Right forelimb (tissue), 1 donor: Measurements from ENCODE around the gene MIPOL1.

ENCODE experiments used
- DNase-seq: peaks from one replicate; pipeline ENCODE4 v3.0.0-alpha.2; 2018

The MIPOL1 gene

DNA sequence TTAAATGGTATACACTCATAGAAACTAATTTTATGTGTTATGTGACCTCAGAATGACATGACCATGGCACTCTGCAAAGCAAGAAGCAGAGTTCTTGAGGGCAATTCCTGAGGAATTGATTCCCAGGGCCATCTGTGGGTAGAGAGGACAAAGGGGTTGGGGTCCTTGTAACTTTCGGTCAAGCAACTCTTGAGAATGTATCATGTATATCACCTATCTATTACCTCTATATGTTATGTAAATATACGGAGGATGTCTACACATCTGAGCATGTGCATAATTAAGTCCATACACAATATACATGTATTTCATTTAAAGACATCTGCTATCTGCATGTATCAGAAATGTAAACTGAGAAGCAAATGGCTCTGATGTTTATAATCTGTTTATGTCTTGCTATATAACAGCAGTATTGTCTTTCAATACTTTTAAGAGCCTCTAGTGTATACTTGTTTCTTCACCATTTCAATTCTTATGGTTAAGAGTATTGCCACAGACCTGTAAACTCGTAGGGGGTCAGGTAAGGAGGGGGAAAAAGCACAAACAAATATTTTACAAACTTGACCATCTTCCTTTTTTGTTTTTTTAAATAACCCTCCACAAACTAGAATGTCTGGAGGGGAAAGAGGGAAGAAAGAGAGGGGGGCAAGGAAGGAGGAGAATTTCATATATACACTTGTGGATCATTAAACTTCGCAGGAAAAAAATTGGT is 392.8 kb downstream of the MIPOL1 start:
- no peak for DNase-seq

- DNase-seq = no peak
Observed at GRCh38 chr14:37591311-37591940, 393.7 kb downstream of the MIPOL1 start.

DNA sequence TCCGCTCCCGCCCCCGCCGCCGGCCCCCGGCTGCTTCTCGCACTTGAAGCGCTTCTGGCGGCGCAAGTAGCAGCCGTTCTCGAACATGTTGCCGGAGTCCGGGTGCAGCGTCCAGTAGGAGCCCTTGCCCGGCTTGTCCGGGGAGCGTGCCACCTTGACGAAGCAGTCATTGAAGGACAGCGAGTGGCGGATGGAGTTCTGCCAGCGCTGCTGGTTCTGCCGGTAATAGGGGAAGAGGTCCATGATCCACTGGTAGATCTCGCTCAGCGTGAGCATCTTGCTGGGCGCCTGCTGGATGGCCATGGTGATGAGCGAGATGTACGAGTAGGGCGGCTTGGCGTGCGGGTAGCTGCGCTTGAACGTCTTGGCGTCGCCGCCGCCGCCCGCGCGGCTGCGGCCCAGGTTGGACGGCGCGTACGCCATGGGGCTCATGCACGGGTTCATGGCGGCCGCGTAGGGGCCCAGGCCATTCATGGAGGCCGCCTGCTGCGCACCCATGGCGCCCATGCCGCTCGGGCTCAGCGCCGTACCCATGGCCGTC is 394.3 kb downstream of the MIPOL1 start:
- no peak for DNase-seq

- no peak for DNase-seq
Observed at GRCh38 chr14:37592482-37593408, 395.0 kb downstream of the MIPOL1 start.

- DNase-seq = no peak
Observed at GRCh38 chr14:37593511-37594237, 395.9 kb downstream of the MIPOL1 start.

DNA sequence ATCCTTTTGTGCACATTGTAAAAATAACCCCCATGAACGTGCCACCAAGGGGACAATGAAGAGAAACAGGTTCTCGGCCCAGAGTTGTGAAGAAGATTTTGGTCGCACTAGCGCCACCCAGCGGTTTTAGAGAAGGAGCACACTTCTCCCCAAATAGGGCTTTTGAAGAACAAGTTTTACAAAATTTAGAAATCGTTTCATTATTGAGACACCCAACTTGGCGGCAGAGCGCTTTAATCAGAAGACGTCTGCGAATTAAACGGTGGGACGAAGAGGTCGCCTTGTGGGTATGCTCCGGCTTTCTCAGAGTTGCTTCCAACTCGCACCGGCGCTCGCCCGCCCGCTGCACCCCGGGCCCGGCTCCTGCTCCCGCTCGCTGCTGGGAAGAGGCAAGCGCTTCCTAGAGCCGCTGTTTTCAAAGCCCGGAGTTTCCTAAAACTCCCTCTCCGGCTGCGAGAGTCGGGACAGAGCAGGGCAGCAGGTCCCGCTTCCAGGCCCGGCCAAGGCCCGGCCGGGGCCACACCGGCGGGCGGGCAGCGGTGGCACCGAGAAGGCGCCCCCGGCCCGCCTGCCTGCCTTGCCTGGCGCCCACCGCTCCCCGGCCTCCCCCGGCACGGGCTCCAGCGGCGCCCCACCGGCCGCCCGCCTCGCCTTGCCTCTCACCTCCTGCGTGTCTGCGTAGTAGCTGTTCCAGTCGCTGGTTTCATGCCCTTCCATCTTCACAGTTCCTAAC is 396.7 kb downstream of the MIPOL1 start:
- peak; percentile 77 for DNase-seq

- DNase-seq = no peak
Observed at GRCh38 chr14:37594971-37595808, 397.5 kb downstream of the MIPOL1 start, which contains the start of the genes FOXA1 and TTC6. FOXA1 (minus strand) TSS chr14:37595249; CDS start chr14:37594972, 277 bp downstream. TTC6 (plus strand) TSS chr14:37595629; CDS start chr14:37622065, 26,436 bp downstream.

DNA sequence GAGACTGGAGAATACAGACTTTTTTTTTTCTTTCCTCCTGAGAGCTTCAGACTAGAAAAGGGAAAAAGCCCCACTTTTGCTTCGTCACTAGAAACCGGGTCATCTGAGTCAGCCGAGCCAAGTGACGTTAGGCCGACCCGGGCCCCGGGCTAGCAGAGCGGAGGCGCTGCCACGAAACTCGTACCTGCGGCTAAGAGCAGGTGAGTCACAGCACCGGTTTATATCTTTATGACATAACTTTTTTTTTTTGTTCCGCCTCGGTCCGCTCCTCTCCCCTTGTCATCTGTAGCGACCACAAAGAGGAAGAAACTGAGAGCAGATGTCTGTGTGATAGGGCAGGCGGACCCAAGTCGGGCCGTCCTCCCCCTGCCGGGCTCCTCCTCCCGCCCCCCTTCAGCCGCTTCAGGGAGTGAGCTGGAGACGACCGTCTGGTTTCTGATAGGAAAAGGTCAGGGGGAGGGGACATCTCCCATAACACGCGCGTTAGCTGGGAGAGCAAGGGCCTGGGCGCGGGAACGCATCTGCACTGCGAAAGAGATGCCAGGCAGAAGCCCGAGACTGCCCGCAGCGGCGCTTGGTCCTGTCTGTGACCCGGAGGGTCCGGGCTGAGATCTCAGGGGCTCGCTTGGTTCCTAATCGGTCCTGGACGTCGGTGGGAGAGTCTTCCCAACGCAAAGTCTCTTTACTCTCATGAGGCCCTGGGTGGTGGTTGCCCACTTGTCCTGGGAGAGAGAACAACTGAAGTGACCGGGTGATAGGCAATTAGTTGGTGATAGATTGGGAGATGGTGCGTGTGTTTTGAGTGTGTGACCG is 398.3 kb downstream of the MIPOL1 start:
- no peak for DNase-seq

DNA sequence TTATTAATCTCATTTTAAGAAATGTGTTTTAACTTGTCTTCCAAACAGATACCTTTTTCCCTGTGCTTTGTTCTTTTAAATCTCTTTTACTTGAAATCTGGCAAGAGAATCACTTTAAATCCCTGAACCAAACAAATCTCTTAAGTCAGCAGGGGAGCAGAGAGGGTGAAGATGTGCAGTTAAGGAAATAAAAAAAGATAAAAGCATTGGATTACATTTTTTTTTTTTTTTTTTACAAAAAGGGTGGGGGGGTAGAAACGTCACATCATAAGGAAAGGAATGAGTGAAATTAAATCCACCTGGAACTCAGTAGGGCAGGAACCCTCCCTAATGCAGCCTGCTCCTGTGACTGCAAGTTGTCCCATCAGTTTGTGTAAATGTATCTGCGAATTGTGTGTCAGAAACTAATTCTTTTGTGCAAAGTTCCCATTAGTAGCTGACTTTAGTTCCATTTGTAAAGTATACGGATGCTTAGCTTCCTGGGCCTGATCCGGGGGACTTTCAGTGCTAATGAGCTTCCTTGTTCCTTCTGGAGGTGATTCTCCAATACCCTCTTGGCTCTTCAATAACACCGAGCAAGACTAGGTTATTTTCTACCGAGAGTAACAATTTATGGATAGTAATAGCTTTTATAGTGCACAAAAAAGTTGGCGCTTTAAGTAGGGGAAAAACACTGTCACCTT is 399.2 kb downstream of the MIPOL1 start:
- no peak for DNase-seq

- DNase-seq = no peak
Observed at GRCh38 chr14:37597538-37597913, 399.8 kb downstream of the MIPOL1 start.

DNA sequence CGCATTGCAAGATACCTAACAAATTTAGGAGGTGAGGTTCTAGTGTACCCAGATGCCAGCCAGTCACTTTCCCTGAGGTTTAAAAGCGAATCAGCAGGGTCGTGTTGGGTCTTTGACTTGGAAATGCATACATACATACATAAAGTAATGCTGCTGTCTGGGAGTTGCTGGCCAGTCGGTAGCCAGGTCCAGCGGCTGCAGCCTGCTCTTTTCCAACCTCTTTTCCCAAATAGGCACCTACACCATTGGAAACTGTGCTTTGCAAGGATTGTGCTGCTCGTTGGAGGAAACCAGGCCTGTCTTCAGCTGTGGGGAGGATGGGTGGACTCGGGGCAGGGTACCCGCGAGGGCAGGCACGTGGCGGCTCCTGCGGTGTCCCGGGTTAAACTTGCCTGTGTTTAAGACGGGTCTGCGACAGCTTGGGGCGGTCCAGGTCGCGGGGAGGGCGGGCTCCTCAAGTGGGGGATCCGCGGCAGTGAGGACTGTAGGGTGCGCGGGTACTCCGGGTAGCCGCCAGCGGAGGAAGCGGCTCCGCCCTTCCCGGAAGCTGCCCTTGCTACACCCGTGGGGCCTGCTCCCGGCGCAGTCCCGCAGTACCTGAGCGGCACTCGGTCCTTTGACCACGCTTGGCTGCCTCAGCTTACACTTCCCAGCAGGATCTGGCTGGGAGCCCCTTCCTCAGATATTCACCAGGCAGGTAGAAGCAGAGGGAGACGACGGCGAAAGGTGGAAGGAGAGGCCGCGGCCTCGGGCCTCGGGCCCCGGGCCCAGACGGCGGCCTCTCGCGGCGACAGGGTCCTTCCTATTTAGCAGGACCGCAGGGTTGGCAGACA is 400.4 kb downstream of the MIPOL1 start:
- no peak for DNase-seq

DNA sequence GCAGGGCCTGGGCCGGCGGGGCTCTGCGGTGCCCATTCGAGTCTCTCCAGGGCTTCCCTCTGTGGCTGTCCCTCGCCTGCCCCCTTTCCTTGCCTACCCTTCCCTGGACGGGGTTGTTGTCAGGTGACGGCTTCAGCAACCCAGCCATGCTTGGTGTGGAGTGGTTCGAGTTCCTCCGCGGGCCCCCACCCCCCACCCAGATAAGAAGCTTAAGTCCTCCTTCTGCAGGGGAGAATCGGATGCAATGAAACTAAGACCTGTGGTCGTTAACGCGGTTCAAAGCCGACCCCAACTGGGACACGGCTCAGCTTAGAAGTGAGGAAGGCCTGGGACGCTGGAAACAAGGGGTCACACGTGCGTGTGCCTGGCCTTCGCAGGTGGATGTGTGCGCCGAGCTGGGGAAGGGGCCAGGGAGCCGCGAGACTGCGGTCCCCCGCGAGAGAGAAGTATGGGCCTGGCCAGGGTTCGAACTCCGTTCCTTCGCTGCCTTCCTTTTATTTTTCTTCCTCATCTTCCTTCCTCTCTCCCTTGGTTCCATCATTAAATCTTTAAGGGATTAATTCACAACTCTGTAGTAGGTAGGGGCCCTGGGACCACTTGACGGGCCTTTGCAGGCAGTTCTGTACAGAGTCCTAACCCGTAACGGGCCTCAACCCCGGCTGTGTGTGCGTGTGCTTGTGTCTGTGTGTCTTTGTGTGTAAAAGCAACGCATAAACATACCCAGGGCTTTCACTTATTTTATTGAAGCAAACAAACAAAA is 401.2 kb downstream of the MIPOL1 start:
- DNase-seq = no peak

GRCh38 chr14:37599507-37600368 is 402.0 kb downstream of the MIPOL1 start:
- DNase-seq = no peak

DNA sequence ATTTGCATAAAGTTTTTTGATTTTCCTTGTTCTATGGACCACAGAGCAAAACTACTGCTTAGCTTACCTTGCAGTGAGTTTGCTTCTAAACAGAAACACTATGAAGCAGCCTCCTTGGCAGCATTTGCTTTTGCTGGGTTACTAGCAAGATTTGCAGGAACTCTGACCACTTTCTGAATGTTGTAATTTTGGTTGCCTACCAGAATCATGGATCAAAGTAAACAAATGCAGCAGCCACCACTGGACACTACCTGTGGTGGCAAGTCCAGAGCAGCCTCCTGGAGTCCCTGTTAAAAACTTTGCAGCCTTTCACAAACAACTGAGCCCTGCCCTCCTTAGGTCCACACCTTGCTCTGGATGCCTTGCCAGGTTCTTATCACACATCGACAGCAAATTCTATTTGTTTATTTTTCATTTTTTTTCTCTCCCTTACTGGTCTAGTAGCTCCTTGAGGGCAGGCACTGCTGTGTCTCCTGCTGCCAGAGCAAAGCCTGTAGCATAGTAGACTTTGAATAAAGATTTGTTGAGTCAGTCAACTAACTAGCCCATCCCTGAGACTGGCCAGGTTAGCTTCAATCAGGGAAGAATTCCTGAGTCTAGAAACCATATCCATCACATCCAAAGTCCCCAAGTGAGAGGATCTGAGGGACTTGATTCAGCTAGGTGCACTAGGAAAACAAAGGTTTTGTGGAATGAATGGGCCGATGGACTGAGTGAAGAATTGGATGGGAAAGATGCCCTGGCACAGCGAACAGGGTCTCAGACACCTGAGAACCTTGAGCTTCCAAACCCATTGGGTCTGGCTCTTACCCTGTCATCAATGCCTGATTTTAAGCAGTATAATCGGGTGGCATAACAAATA is 403.4 kb downstream of the MIPOL1 start:
- no peak for DNase-seq

- DNase-seq = no peak
Observed at GRCh38 chr14:37601865-37602264, 404.1 kb downstream of the MIPOL1 start.
